ENCODE measurements around the gene AP4B1. TPM values are rescaled to one million over a fixed set of nuclear protein-coding genes. Genes with fewer than 3 reads are reported as not detected.
A peak's percentile ranks its signal among the peaks of the same experiment; 100 is the strongest.

The AP4B1 gene
- total RNA-seq, 1 donor from 2014 or later, result 9.8 TPM

GRCh38 chr1:113930499-113931161 is 26.0 kb upstream of the AP4B1 start:
- peak overlapping the region; percentile 64 for H3K4me3 ChIP-seq (ENCODE audit: low read depth, low read length)
- no peak for DNase-seq (ENCODE audit: low read depth)
- TF ChIP-seq, protein P1, sequence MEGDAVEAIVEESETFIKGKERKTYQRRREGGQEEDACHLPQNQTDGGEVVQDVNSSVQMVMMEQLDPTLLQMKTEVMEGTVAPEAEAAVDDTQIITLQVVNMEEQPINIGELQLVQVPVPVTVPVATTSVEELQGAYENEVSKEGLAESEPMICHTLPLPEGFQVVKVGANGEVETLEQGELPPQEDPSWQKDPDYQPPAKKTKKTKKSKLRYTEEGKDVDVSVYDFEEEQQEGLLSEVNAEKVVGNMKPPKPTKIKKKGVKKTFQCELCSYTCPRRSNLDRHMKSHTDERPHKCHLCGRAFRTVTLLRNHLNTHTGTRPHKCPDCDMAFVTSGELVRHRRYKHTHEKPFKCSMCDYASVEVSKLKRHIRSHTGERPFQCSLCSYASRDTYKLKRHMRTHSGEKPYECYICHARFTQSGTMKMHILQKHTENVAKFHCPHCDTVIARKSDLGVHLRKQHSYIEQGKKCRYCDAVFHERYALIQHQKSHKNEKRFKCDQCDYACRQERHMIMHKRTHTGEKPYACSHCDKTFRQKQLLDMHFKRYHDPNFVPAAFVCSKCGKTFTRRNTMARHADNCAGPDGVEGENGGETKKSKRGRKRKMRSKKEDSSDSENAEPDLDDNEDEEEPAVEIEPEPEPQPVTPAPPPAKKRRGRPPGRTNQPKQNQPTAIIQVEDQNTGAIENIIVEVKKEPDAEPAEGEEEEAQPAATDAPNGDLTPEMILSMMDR (conservative IDR thresholded peaks at IDR 0.05; ENCODE audit: low read depth, low read length), result no peak

- TF ChIP-seq, protein P1 (conservative IDR thresholded peaks at IDR 0.05; ENCODE audit: low read depth, low read length), result peak; percentile 23
- peak overlapping the region; percentile 64 for H3K4me3 ChIP-seq (ENCODE audit: low read depth, low read length)
- no peak for DNase-seq (ENCODE audit: low read depth)
Observed at GRCh38 chr1:113929750-113930498, 25.3 kb upstream of the AP4B1 start.

DNA sequence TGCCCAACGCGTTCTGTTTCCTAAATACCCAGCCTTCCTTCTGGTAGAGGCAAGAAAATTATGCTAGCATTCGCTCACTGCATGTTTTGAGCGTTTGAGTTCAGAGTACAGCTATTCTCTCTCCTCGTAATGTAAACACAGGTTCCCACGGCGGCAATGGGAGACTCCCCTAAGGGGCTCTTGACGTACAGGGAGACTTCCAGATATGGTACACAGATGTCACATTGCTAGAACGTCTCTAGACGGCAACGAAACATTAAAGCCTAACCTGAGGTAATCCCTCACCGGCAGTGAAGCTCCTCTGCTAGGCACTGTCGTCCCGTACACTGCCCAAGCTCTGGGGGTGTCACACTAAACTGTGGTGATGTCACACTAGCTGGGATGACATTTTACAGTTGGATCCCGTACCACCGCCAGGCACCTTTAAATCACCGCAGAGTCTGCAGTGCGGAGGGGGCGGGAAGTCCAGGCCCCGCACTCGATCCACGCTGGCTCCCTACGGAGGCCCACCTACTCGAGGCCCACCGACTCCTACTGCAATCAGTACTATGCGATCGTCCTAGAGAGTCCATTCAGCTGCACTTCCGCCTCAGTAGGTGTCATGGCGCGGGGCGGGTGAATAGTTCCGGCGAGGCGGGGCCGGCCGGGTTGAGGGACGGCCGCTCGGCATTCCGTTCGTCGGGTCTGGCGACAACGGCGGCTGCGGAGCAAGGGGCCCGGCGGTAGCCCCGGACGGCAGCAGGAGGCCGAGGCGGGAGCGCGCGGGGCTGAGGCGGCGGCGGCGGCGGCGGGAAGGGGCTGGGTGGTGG is 24.5 kb upstream of the AP4B1 start, which contains the start of gene HIPK1:
Gene HIPK1 (plus strand): TSS at position 384 of the 809 bp plus-strand sequence.
- H3K4me3 ChIP-seq (ENCODE audit: low read depth, low read length), result peak within 1 kb of the TSS; percentile 64
- TF ChIP-seq, protein P1 (conservative IDR thresholded peaks at IDR 0.05; ENCODE audit: low read depth, low read length), result no peak
- no peak for DNase-seq (ENCODE audit: low read depth)

- H3K4me3 ChIP-seq (ENCODE audit: low read depth, low read length), result peak overlapping the region; percentile 64
- TF ChIP-seq, protein P1 (conservative IDR thresholded peaks at IDR 0.05; ENCODE audit: low read depth, low read length), result no peak
- no peak for DNase-seq (ENCODE audit: low read depth)
Observed at GRCh38 chr1:113928187-113928930, 23.8 kb upstream of the AP4B1 start.

GRCh38 chr1:113924473-113924872 is 19.9 kb upstream of the AP4B1 start:
- no peak for DNase-seq (ENCODE audit: low read depth)
- TF ChIP-seq, protein P1 (conservative IDR thresholded peaks at IDR 0.05; ENCODE audit: low read depth, low read length), result no peak
- H3K4me3 ChIP-seq (ENCODE audit: low read depth, low read length), result no peak overlapping the region

DNA sequence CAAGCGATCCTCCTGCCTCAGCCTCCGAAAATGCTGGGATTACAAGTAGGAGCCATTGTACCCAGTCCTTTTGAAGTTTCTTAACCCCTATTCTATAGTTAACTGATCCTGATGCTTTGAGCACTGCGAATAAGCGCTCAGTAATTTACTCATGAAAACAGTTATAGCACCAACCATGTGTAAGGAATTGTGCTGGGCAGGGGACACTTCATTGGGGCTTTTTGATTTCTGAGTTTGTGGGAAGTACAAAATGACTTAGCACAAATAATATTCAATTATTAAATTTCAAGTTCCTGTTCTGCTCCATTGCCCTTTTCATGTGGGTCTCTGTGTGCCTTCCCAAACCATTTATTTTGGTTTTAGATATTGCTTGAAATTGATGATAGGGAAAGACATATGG is 18.4 kb upstream of the AP4B1 start:
- DNase-seq (ENCODE audit: low read depth), result no peak
- H3K4me3 ChIP-seq (ENCODE audit: low read depth, low read length), result no peak overlapping the region
- TF ChIP-seq, protein P1 (conservative IDR thresholded peaks at IDR 0.05; ENCODE audit: low read depth, low read length), result no peak
